Cardiac fibroblast (primary cell): ENCODE measurements around the gene NRG3.

Source experiments
- DNase-seq, 2 donors: peaks; one replicate each; pipeline versions ENCODE4 v3.0.0 to v3.0.0-alpha.2; 2010; ENCODE audit warnings: low read depth in 2 of 2
- H3K4me3 ChIP-seq, 2 donors: replicated peaks in 1 of 2; 1 replicate in 1 of 2; 2 replicates in 1 of 2; pipeline ENCODE4 v1.5.1; 2011; ENCODE audit warnings: low read depth in 2 of 2, low read length in 2 of 2, mild to moderate bottlenecking in 2 of 2, moderate library complexity in 1 of 2
- TF ChIP-seq, protein P1 (sequence below): IDR thresholded peaks from one replicate; pipeline ENCODE4 v1.5.1; 2011; ENCODE audit warnings: low read depth, mild to moderate bottlenecking, low read length, inconsistent platforms

The NRG3 gene

GRCh38 chr10:82811621-82812020, 936.6 kb downstream of the NRG3 start:
- peak; percentile 25 to 32 for DNase-seq
- no peak overlapping the region for H3K4me3 ChIP-seq
- TF ChIP-seq, protein P1, sequence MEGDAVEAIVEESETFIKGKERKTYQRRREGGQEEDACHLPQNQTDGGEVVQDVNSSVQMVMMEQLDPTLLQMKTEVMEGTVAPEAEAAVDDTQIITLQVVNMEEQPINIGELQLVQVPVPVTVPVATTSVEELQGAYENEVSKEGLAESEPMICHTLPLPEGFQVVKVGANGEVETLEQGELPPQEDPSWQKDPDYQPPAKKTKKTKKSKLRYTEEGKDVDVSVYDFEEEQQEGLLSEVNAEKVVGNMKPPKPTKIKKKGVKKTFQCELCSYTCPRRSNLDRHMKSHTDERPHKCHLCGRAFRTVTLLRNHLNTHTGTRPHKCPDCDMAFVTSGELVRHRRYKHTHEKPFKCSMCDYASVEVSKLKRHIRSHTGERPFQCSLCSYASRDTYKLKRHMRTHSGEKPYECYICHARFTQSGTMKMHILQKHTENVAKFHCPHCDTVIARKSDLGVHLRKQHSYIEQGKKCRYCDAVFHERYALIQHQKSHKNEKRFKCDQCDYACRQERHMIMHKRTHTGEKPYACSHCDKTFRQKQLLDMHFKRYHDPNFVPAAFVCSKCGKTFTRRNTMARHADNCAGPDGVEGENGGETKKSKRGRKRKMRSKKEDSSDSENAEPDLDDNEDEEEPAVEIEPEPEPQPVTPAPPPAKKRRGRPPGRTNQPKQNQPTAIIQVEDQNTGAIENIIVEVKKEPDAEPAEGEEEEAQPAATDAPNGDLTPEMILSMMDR = peak; percentile 45

DNA sequence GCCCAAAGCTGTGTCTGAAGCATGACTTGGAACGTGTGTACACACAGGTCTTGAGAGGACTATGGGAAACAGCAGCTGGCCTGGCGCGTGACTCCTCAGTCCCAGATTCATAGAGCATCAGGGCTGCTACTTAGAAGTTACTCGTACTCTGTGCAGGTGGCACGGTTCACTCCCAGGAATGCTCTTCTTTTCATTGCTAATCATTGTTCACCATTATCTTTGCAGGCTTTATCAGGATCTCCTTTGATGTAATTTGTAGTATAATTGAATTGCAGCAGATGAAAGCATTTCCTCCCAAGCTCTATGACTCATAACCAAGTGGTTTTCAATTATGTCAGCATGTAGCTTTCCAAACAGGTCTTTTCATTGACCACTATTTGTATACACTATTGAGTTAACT, 938.9 kb downstream of the NRG3 start:
- H3K4me3 ChIP-seq = no peak overlapping the region
- DNase-seq = peak in 1 of 2 donors; percentile 19
- TF ChIP-seq, protein P1 = no peak

- no peak overlapping the region for H3K4me3 ChIP-seq
- DNase-seq = peak in 1 of 2 donors; percentile 2
- TF ChIP-seq, protein P1 = no peak
Observed at GRCh38 chr10:82814635-82815034, 939.6 kb downstream of the NRG3 start.

DNA sequence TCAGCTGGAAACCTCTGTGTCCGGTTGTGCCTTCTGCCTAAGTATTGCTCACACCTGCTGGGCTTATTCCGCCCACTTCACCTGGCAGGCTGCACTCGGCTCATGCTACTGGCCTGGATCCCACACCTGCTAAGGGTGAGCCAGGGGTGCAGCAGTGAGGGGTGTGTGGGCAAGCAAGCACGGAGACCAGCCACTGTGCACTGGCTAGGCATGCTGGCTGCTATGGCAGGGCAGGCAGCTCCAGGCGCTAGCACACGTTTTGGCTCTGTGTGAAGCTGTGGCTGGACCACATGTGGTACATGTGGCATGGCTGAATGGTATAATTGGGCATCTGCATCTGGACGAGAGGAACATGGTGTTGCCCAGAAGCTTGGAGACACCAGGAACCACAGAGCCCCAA, 940.7 kb downstream of the NRG3 start:
- DNase-seq = no peak

DNA sequence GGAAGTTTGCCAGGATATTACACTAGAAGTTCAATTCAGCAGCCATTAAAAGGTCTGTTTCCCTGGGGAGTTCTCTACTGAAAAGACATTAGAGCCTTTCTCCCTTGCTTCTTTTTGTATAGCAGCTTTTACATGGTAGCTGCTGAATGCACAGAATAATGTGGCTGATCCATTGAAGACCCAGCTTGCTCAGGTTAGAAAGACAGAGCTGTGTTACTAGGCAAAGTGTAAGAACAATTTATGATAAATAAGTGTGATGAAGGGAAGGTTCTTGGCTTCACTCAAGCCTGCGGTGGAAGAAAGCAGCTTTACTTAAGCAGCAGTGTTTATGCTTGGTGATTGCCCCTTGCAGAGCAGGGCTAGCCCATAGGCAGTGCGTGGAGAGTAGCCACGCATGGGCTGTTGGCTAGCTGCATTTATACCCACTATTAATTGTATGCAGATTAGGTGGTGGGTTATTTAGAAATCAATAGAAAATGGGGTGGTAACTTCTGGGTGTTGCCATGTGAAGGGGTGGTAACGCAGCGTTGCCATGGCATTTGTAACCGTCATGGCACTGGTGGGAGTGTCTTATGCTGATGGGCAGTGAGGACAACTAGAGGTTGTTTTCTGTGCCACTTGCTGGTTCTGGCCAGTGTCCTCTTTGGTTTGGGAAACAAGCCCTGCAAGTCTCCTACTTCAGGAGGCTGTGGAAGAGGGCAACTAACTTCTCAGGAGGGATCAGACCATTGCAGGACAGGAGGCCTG, 942.9 kb downstream of the NRG3 start:
- no peak overlapping the region for H3K4me3 ChIP-seq
- DNase-seq = no peak
- TF ChIP-seq, protein P1 = no peak

More for the DNA sequence above, 940.7 kb downstream of the NRG3 start:
- no peak overlapping the region for H3K4me3 ChIP-seq
- TF ChIP-seq, protein P1 = no peak

GRCh38 chr10:82821043-82821442, 946.0 kb downstream of the NRG3 start:
- no peak overlapping the region for H3K4me3 ChIP-seq
- TF ChIP-seq, protein P1 = no peak
- DNase-seq = no peak
